HG03025 (cell line): ENCODE results near the gene AXIN1.
"Not testable (repeated sequence)": the region's sequence is repeated elsewhere in the genome, so short reads cannot be mapped to it uniquely, and the experiment has no call there.

Experiments used
- ATAC-seq: cut with Tn5 transposase; IDR thresholded peaks from one replicate; pipeline ENCODE4 v1.9.1; 2021; ENCODE audit warnings: mild to moderate bottlenecking, moderate library complexity; ENCODE audit not compliant: unreplicated experiment, low FRiP score

The AXIN1 gene

GRCh38 chr16:370979-371514 is 18.5 kb upstream of the AXIN1 start:
- no peak for ATAC-seq

- peak; percentile 45 for ATAC-seq
These were observed 17.9 kb upstream of the AXIN1 start, which contains the start of gene MRPL28 for GRCh38 chr16:370443-370842. Gene MRPL28, minus strand, starts transcription at chr16:370538. Its CDS starts 320 bp downstream, at chr16:370218.

GRCh38 chr16:369866-370436 is 17.4 kb upstream of the AXIN1 start:
- no peak for ATAC-seq

- no peak for ATAC-seq
These were observed 16.8 kb upstream of the AXIN1 start for GRCh38 chr16:369275-369865.

- ATAC-seq, result no peak
These were observed 16.1 kb upstream of the AXIN1 start for GRCh38 chr16:368388-369158.

- no peak for ATAC-seq
These were observed 14.9 kb upstream of the AXIN1 start for GRCh38 chr16:367333-367903.

- ATAC-seq, result no peak
These were observed 14.0 kb upstream of the AXIN1 start for GRCh38 chr16:366476-366875.

GRCh38 chr16:364595-365491 is 12.3 kb upstream of the AXIN1 start:
- no peak for ATAC-seq

GRCh38 chr16:363766-364490 is 11.4 kb upstream of the AXIN1 start:
- no peak for ATAC-seq

GRCh38 chr16:363110-363765 is 10.7 kb upstream of the AXIN1 start:
- ATAC-seq, result no peak

- not testable (repeated sequence) for ATAC-seq
These were observed 10.1 kb upstream of the AXIN1 start for GRCh38 chr16:362702-362999.

GRCh38 chr16:361872-362701 is 9.6 kb upstream of the AXIN1 start:
- ATAC-seq, result no peak

- ATAC-seq, result no peak
These were observed 8.9 kb upstream of the AXIN1 start for GRCh38 chr16:361341-361871.

- no peak for ATAC-seq
These were observed 8.3 kb upstream of the AXIN1 start for GRCh38 chr16:360698-361336.

GRCh38 chr16:359871-360697 is 7.6 kb upstream of the AXIN1 start:
- no peak for ATAC-seq

- no peak for ATAC-seq
These were observed 6.7 kb upstream of the AXIN1 start for GRCh38 chr16:359067-359763.
